ENCODE measurements around the gene MTARC1.
A peak's percentile ranks its signal among the peaks of the same experiment; 100 is the strongest.

Gene MTARC1

GRCh38 chr1:220770245-220770913 lies 16.3 kb upstream of the MTARC1 start:
- DNase-seq (ENCODE audit: low read depth in 2 of 2), result no peak

GRCh38 chr1:220772846-220773245 lies 13.9 kb upstream of the MTARC1 start:
- no peak for DNase-seq (ENCODE audit: low read depth in 2 of 2)

GRCh38 chr1:220775240-220775853 lies 11.4 kb upstream of the MTARC1 start:
- DNase-seq (ENCODE audit: low read depth in 2 of 2), result no peak

DNA sequence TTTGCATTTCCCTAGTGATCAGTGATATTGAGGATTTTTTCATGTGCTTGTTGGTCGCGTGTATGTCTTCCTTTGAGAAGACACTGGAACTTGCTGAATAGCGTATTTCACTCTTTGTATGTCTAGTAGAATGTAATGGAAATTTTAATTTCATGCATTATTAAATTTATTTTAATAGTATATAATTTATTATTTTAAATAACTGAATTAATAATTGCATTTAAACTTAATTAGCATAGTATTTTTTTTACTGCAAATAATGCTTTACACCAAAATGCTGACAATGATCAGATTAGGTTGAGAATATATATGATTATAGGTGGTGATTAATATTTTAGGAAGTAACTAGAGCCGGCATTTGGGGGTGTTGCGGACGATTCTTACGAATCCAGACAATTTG lies 10.5 kb upstream of the MTARC1 start:
- DNase-seq (ENCODE audit: low read depth in 2 of 2), result no peak

GRCh38 chr1:220776720-220777326 lies 9.9 kb upstream of the MTARC1 start:
- peak; percentile 5 to 10 for DNase-seq (ENCODE audit: low read depth in 2 of 2)

GRCh38 chr1:220783453-220783852 lies 3.3 kb upstream of the MTARC1 start:
- no peak for DNase-seq (ENCODE audit: low read depth in 2 of 2)

GRCh38 chr1:220784751-220785150 lies 2.0 kb upstream of the MTARC1 start:
- no peak for DNase-seq (ENCODE audit: low read depth in 2 of 2)

GRCh38 chr1:220785166-220786056 lies 1.3 kb upstream of the MTARC1 start:
- DNase-seq (ENCODE audit: low read depth in 2 of 2), result no peak

- DNase-seq (ENCODE audit: low read depth in 2 of 2), result no peak
Measured at GRCh38 chr1:220786057-220786336, 716 bp upstream of the MTARC1 start.

- DNase-seq (ENCODE audit: low read depth in 2 of 2), result no peak
Measured at GRCh38 chr1:220787069-220787619, 431 bp downstream of the MTARC1 start.

DNA sequence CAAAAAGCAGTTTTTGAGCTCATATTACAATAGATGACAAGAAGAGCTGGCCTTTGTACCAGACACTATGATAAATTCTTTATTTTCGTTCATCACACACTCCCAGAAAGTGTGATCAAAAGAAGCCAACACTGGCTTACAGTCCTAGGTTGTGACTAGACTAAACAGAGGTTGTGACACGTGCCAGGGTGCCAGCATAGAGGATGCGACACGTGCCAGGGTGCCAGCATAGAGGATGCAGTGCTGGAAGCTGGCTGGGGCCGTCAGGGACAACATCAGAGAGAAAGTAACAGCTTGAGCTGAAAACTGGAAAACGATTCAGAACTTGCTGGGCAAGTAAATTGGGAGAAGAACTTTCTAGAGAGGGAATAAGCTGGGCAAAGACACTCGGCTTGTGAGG lies 2.2 kb downstream of the MTARC1 start:
- DNase-seq (ENCODE audit: low read depth in 2 of 2), result no peak

- no peak for DNase-seq (ENCODE audit: low read depth in 2 of 2)
Measured at GRCh38 chr1:220789532-220790147, 2.9 kb downstream of the MTARC1 start.

DNA sequence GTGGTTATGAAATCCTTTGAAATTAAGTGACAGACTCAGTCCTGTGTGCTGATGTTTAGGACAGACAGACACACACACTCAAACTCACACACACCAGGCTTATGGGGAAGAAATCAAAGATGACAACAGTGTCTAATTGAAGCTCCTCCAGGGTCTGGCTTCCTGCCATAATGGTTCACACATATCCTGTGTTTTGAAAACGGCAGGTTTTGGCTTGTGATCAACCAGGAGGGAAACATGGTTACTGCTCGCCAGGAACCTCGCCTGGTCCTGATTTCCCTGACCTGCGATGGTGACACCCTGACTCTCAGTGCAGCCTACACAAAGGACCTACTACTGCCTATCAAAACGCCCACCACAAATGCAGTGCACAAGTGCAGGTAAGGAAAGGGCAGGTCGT lies 4.6 kb downstream of the MTARC1 start:
- no peak for DNase-seq (ENCODE audit: low read depth in 2 of 2)

DNA sequence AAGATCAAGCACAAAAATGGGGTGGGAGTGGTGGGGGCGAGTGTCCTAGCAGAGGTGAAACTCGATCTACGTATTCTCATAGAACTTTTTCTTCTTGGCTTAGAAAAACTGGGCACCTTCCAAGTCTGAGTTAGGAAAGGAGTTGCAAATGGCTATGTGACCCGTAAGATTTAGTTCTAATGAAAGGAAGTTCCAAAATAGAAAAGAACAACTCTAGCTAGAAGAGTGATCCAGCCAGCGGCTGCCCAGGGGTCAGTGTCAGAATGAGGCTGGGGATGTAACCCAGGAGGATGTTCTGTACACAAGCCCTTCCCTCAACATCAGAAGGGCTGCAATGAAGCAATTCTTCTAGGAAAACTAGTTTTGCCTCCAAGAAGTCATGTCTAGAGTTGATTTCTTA lies 5.2 kb downstream of the MTARC1 start:
- DNase-seq (ENCODE audit: low read depth in 2 of 2), result no peak

DNA sequence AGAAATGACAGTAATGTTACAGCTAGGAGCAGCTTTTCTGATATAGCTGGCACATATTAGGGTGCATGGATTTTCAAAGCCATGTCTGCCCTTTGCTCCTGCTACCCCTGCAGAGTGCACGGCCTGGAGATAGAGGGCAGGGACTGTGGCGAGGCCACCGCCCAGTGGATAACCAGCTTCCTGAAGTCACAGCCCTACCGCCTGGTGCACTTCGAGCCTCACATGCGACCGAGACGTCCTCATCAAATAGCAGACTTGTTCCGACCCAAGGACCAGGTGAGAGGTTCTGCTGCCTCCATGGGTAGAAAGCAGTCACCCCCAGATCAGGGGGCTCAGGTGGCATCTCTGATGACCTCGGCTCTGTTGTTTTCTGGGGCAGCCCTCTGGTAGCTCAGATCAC lies 9.8 kb downstream of the MTARC1 start:
- DNase-seq (ENCODE audit: low read depth in 2 of 2), result no peak

DNA sequence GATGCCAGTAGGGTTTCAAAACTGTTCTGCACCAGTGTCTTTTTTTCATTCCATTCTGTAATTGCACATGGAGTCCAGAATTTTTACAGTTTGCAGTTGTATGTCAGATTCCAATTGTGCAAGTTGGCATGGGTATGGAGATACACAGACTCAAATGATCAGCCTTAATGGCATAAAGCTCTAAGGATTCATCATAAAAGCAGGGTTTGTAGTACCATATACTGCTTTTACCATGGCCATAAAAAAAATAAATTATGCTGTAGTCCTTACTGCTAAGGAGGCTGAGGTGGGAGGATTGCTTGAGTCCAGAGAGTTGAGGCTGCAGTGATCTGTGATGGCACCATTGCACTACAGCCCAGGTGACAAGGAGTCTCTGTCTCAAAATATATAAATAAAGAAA lies 10.3 kb downstream of the MTARC1 start:
- no peak for DNase-seq (ENCODE audit: low read depth in 2 of 2)

- no peak for DNase-seq (ENCODE audit: low read depth in 2 of 2)
Measured at GRCh38 chr1:220797553-220797952, 10.8 kb downstream of the MTARC1 start.

- DNase-seq (ENCODE audit: low read depth in 2 of 2), result no peak
Measured at GRCh38 chr1:220798338-220798737, 11.6 kb downstream of the MTARC1 start.

DNA sequence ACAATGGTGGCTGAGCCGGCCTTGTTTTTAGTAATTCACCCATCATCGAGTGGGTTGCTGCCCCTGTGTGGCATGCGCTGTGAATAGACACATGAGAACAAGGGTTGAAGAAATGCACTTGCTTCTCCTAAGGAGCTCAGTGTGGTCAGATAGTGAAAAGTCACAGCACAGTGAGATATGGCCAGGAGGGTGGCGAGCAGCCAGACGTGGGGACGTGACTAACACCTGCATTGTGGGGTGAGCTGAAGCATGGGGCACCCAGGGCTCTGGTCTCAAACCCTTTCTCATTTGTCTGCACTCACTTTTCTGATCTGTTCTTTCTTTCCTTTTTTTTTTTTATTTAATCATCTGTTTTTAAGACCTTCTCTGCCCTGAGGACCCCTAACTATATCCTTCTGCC lies 13.5 kb downstream of the MTARC1 start:
- no peak for DNase-seq (ENCODE audit: low read depth in 2 of 2)

DNA sequence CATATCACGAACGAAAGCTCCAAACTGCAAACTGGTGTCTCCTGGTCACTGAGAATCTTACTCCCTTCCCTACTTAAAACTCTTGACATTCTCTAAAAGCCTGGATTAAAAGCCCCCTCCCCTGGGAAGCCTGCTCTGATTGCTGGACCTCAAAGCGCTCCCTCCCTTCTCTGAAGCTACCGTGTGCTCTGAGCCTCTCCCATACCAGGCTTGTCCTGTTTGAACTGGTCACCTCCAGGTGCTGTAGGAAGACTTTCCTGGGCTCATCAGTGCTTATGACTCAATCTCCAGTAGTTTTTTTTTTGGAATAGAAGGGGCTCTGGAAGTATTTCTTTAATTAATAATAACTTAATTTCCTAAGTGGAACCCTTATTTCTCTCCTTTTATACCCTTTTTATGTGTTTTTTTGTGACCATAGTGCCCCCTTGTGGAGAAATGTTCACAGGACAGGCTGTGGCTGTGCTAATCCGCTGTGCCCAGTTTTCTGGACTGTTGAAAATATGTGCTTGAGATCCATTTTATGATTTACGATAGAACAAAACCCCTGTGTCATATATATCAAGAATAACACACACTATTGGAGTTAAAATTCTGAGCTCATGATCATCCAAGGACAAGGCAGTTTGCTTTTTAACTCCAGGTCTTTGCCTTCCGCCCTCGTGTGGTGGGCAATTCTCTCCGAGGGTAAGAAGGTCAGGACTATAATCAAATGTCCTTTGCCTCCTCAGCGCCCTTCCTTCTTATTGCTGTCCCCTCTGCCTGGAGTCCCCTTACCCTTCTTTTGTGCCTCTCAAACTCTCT lies 16.9 kb downstream of the MTARC1 start:
- DNase-seq (ENCODE audit: low read depth in 2 of 2), result no peak

DNA sequence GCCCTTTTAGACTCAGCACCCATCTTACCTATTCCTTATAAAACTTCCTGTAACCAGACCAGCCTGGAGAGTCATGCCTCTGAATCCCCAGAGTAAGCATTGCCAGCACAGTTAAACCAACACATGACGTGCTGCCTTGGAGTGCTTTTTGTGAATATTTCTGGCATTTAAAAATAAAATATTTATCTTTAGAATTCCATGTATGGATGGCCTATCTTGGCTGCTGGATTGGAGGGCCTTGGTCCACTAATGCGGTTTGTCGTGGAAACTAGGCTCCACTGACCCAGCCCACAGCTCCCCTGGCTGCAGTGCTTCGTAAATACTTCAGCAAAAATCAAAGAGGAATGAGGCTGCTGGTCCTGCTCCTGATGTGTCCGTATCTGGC lies 17.5 kb downstream of the MTARC1 start:
- DNase-seq (ENCODE audit: low read depth in 2 of 2), result no peak
